Lower lobe of right lung (tissue), 2 donors: ENCODE results near the gene SREBF2. TPM values are rescaled to one million over a fixed set of nuclear protein-coding genes. Genes with fewer than 3 reads are reported as not detected.

ENCODE experiments used
- ATAC-seq, 2 donors: fragments of 200-7000 bp; cut with Tn5 transposase; one replicate each; pipeline ENCODE4 v1.9.1; 2020 to 2022; ENCODE audit warnings: mild to moderate bottlenecking in 2 of 2, moderate library complexity in 2 of 2
- DNase-seq: peaks from one replicate; pipeline ENCODE4 v3.0.0-alpha.2; 2020
- H3K27ac ChIP-seq: fragments of 200-600 bp; one replicate; pipeline ENCODE4 v1.8.0; 2022
- H3K27me3 ChIP-seq: fragments of 200-600 bp; one replicate; pipeline ENCODE4 v1.8.0; 2022; ENCODE audit warnings: low read depth
- H3K36me3 ChIP-seq: fragments of 200-600 bp; one replicate; pipeline ENCODE4 v1.8.0; 2022; ENCODE audit warnings: mild to moderate bottlenecking
- H3K4me1 ChIP-seq: fragments of 200-600 bp; one replicate; pipeline ENCODE4 v1.8.0; 2022
- H3K4me3 ChIP-seq: fragments of 200-600 bp; one replicate; pipeline ENCODE4 v1.8.0; 2022; ENCODE audit warnings: mild to moderate bottlenecking
- H3K9me3 ChIP-seq: fragments of 200-600 bp; one replicate; pipeline ENCODE4 v1.8.0; 2022
- intact Hi-C: fragments of 100-400 bp; cut with DNase I; formaldehyde crosslinking; loops from one replicate; pipeline ENCODE4 v1.11.0; 2022
- total RNA-seq: library from RNA; stranded (reverse); fragmentation: NEBNext Ultra II Directional; extraction: Animal tissue kit (Norgen Biotek cat#: 25700); gene quantifications from one replicate; pipeline ENCODE4 v1.2.1, GENCODE V29; 2021
- TF ChIP-seq, protein P1 (sequence below): fragments of 200-600 bp; IDR thresholded peaks from one replicate; pipeline ENCODE4 v1.8.0; 2022; ENCODE audit warnings: antibody characterized with exemption, mild to moderate bottlenecking
- donor health status: DM: no; HTN: yes; CAD: no; lungs with severe emphysema.

SREBF2 gene
- total RNA-seq, 1 donor from 2014 or later = 132 TPM

DNA sequence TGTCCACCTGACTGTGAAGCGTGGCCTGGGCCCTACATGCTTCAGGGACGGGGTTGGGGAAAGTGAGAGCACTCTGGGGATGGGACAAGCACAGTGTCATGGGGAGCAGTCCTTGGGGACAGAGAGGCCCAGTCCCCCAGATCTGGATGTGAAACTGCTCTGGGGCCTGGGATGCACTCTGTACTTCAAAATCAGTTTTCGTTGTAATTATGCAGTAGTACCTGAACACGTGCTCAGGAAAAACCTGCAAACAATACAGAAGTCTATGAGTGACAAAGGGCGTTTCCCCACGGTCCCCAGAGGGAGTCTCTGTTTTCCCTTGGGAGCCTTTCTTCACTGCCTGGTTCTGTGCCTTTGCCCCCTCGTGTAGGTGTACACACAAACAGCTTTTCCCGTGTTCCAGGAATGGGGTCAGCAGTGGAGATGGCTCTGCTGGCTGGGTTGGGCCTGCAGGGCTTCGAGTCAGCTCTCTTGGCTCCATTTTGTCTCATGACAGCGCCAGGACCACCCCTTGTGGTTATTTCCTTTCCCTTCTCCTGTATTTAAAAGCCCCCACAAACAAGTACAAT lies 98.9 kb downstream of the SREBF2 start:
- DNase-seq (no peak), ATAC-seq (no peak)
- Histone ChIP-seq H3K36me3 (no peaks in the 10 kb centered on the region), H3K27me3 (peaks cover 5% of the 10 kb centered on the region), H3K4me1 (peaks cover under 1% of the 10 kb centered on the region), H3K9me3 (no peaks in the 10 kb centered on the region), H3K4me3 (no peak overlapping the region), H3K27ac (no peak overlapping the region)
- intact Hi-C loops = no loop called here
- TF ChIP-seq, protein P1, sequence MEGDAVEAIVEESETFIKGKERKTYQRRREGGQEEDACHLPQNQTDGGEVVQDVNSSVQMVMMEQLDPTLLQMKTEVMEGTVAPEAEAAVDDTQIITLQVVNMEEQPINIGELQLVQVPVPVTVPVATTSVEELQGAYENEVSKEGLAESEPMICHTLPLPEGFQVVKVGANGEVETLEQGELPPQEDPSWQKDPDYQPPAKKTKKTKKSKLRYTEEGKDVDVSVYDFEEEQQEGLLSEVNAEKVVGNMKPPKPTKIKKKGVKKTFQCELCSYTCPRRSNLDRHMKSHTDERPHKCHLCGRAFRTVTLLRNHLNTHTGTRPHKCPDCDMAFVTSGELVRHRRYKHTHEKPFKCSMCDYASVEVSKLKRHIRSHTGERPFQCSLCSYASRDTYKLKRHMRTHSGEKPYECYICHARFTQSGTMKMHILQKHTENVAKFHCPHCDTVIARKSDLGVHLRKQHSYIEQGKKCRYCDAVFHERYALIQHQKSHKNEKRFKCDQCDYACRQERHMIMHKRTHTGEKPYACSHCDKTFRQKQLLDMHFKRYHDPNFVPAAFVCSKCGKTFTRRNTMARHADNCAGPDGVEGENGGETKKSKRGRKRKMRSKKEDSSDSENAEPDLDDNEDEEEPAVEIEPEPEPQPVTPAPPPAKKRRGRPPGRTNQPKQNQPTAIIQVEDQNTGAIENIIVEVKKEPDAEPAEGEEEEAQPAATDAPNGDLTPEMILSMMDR = no peak

DNA sequence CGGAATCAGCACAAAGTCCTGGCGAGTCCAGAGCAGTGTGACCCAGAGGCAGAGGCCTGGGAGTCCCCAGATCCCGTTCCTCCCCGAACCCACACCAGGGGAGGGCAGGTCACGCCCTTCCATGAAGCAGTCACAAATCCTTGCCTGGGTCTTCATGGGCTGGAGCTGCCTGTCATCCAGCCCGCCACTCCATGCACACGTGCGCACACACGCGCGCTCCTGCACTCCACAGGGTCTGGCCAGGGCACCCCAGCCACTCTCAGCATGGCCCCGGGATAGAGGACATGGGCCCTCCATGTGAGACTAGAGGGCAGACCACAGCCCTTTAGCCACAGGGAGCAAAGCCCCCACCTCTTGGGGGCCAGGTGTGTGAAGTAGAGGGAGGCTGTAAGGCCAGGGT lies 99.4 kb downstream of the SREBF2 start:
- H3K36me3 ChIP-seq = no peaks in the 10 kb centered on the region
- DNase-seq (no peak), ATAC-seq (no peak)
- H3K4me3 ChIP-seq = no peak overlapping the region
- intact Hi-C loops = no loop called here
- no peaks in the 10 kb centered on the region for H3K9me3 ChIP-seq
- TF ChIP-seq, protein P1 = no peak
- no peak overlapping the region for H3K27ac ChIP-seq
- no peaks in the 10 kb centered on the region for H3K4me1 ChIP-seq
- no peaks in the 10 kb centered on the region for H3K27me3 ChIP-seq

DNA sequence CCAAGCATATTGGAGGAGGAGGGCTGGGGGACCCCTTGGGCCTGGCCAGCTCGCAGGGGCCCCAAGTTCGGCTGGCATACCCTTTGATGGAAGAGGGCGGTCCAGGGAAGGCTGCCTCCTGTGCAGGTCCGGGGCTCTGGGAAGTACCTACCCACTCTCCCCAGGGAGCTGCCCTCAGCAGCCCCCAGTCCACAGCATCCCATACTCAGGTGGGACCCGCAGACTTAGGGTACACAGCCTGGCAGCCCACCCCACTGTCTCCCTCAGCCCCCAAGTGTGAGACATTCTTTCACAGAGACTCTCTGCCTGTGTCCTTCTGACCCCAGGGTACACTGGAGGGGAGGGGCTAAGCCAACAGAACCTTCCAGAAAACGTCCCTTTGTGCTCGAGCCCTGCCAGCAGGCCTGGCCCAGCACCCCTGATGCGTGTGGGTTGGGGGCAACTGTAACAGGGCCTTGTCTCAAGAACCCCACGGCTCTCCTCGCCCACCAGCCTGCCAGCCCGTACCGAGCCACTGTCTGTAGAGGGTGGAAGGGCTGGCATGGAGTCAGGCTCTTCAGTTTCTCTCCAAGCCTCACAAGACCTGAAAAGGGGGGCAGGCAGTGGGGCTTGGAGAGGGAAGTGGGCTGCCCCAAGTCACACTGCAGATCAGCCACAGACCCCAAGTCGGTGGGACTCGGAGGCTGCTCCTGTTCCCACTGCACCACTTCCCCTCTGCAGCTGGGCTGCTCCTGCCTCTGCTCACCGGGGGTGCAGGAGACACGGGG lies 100.7 kb downstream of the SREBF2 start:
- H3K27ac ChIP-seq = no peak overlapping the region
- intact Hi-C loops = no loop called here
- DNase-seq (no peak), ATAC-seq (no peak)
- H3K4me3 ChIP-seq = no peak overlapping the region
- no peaks in the 10 kb centered on the region for H3K4me1 ChIP-seq
- TF ChIP-seq, protein P1 = no peak
- H3K36me3 ChIP-seq = no peaks in the 10 kb centered on the region
- H3K27me3 ChIP-seq = no peaks in the 10 kb centered on the region
- no peaks in the 10 kb centered on the region for H3K9me3 ChIP-seq

DNA sequence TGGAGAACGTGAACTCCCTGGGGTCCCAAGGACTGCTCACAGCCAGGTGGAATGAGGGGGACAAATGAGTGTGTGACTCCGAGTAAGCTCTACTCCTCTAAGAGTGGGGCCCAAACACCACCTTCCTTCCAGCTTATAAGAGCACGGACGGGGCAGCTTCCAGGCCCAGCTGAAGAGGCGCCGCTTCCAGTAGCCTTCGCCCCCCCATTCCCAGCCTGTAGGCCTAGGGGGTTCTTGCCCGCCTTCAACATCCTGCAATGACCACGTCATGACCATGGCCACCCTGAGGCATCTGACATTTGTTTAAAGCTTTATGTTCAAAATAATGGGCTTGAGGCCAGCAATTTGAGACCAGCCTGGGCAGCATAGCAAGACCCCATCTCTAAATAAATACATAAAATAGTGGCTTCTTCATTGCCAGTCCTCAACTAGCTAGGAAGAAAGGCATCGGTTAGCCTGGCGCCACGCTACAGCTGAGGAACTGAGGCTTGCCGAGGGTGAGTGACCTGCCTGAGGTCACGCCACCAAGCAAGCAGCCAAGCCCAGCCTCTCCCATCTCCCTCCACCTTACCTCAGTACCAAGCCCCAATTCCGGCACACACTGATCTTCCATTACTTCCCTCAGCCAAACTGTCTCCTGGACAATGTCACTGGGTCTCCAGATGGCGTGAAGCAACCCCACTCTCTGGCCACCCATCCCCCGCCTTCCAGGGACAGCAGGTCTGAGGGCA lies 101.5 kb downstream of the SREBF2 start:
- TF ChIP-seq, protein P1 = no peak
- Histone ChIP-seq H3K9me3 (no peaks in the 10 kb centered on the region), H3K27ac (no peak overlapping the region), H3K4me3 (no peak overlapping the region), H3K27me3 (no peaks in the 10 kb centered on the region), H3K36me3 (no peaks in the 10 kb centered on the region), H3K4me1 (peaks cover 2% of the 10 kb centered on the region)
- no peak for DNase-seq
- intact Hi-C loops = no loop called here
- ATAC-seq = no peak

DNA sequence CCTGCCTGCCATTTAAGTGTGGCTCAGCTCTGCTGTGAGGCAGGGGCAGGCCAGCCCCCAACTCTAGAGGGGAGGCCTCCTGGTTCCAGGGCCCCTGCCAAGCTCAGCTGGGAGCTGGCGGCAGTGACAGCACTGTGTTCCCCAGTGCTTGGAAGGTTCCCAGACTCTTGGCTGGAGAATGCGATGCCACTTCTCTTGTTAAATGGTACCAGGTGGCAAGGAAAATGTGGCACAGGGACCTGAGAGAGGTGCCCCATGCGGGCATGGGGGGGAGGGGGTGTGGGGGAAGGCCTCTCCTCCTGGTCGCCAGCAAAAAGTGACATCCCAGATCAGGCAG lies 102.1 kb downstream of the SREBF2 start:
- intact Hi-C loops = no loop called here
- no peak for DNase-seq
- Histone ChIP-seq H3K9me3 (no peaks in the 10 kb centered on the region), H3K27ac (no peak overlapping the region), H3K27me3 (no peaks in the 10 kb centered on the region), H3K4me1 (peaks cover 3% of the 10 kb centered on the region), H3K4me3 (no peak overlapping the region), H3K36me3 (no peaks in the 10 kb centered on the region)
- ATAC-seq = no peak
- TF ChIP-seq, protein P1 = no peak
